GM08714 (cell line): ENCODE results near the gene TMEM54.

Experiments
- H3K4me3 ChIP-seq: fragments of 200-500 bp; sonication (Bioruptor generic); 2 replicates; pipeline ENCODE4 v1.5.1; 2014; ENCODE audit warnings: mild to moderate bottlenecking, low read length, inconsistent platforms
- ZNF274 ChIP-seq: IDR thresholded peaks from 2 replicates; pipeline ENCODE4 v1.6.1; 2012; ENCODE audit warnings: mild to moderate bottlenecking, low read depth, low read length

Gene TMEM54

GRCh38 chr1:32903991-32904785 lies 3.0 kb upstream of the TMEM54 start:
- TF ChIP-seq ZNF274: no peak
- H3K4me3 ChIP-seq: no peak overlapping the region

GRCh38 chr1:32902535-32902920 lies 1.3 kb upstream of the TMEM54 start:
- no peak overlapping the region for H3K4me3 ChIP-seq
- no peak for TF ChIP-seq ZNF274

GRCh38 chr1:32901823-32902534 lies 790 bp upstream of the TMEM54 start:
- peak overlapping the region; percentile 42; the same call in 1 of the 2 replicates for H3K4me3 ChIP-seq
- no peak for TF ChIP-seq ZNF274

- TF ChIP-seq ZNF274: no peak
- H3K4me3 ChIP-seq: no peak overlapping the region
Measured at GRCh38 chr1:32900371-32900955, 726 bp downstream of the TMEM54 start.

GRCh38 chr1:32899586-32900296 lies 1.4 kb downstream of the TMEM54 start:
- TF ChIP-seq ZNF274: no peak
- no peak overlapping the region for H3K4me3 ChIP-seq

GRCh38 chr1:32898958-32899357 lies 2.2 kb downstream of the TMEM54 start:
- no peak for TF ChIP-seq ZNF274
- no peak overlapping the region for H3K4me3 ChIP-seq

GRCh38 chr1:32898056-32898455 lies 3.1 kb downstream of the TMEM54 start:
- no peak overlapping the region for H3K4me3 ChIP-seq
- TF ChIP-seq ZNF274: no peak

GRCh38 chr1:32897082-32898049 lies 3.8 kb downstream of the TMEM54 start:
- no peak overlapping the region for H3K4me3 ChIP-seq
- no peak for TF ChIP-seq ZNF274

GRCh38 chr1:32896451-32896850 lies 4.7 kb downstream of the TMEM54 start:
- TF ChIP-seq ZNF274: no peak
- no peak overlapping the region for H3K4me3 ChIP-seq

GRCh38 chr1:32895325-32896215 lies 5.6 kb downstream of the TMEM54 start:
- no peak for TF ChIP-seq ZNF274
- H3K4me3 ChIP-seq: no peak overlapping the region

GRCh38 chr1:32894681-32895080 lies 6.5 kb downstream of the TMEM54 start:
- no peak for TF ChIP-seq ZNF274
- no peak overlapping the region for H3K4me3 ChIP-seq

- TF ChIP-seq ZNF274: no peak
- no peak overlapping the region for H3K4me3 ChIP-seq
Measured at GRCh38 chr1:32894019-32894600, 7.1 kb downstream of the TMEM54 start.
